ENCODE measurements around the gene TRAM2.

Gene TRAM2, protein sequence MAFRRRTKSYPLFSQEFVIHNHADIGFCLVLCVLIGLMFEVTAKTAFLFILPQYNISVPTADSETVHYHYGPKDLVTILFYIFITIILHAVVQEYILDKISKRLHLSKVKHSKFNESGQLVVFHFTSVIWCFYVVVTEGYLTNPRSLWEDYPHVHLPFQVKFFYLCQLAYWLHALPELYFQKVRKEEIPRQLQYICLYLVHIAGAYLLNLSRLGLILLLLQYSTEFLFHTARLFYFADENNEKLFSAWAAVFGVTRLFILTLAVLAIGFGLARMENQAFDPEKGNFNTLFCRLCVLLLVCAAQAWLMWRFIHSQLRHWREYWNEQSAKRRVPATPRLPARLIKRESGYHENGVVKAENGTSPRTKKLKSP

GRCh38 chr6:52577022-52577777 lies at the start of gene TRAM2:
TRAM2 (minus strand) TSS chr6:52577060; CDS start chr6:52576915, 145 bp downstream.
- FAIRE-seq (no peak), DNase-seq (ENCODE audit: insufficient read length, low spot score) (peak; percentile 77)
- TF ChIP-seq POLR2A (IDR thresholded peaks at IDR 0.05; ENCODE audit: low read depth, low read length), result peak; percentile 82

DNA sequence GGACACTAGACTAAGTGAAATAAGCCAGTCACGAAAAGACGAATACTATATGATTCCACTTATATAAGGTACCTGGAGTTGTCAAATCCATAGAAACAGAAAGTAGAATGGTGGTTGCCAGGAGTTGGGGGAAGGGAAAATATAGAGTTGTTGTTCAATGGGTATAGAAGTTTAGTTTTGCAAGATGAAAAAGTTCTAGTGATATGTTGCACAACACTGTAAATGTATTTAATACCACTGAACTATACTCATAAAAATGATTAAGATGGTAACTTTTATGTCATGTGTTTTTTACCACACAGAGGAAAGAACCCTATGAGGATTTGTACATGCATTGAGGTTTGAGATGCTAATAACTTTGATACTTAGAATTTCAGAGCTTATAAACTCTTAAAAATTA lies 46.0 kb upstream of the TRAM2 start:
- no peak for DNase-seq (ENCODE audit: insufficient read length, low spot score)
- peak; percentile 58 for FAIRE-seq
- TF ChIP-seq POLR2A (IDR thresholded peaks at IDR 0.05; ENCODE audit: low read depth, low read length), result no peak

- no peak for TF ChIP-seq POLR2A (IDR thresholded peaks at IDR 0.05; ENCODE audit: low read depth, low read length)
- FAIRE-seq, result no peak
Observed at GRCh38 chr6:52621631-52622030, 44.8 kb upstream of the TRAM2 start.

GRCh38 chr6:52620906-52621190 lies 44.0 kb upstream of the TRAM2 start:
- TF ChIP-seq POLR2A (IDR thresholded peaks at IDR 0.05; ENCODE audit: low read depth, low read length), result no peak
- FAIRE-seq (no peak), DNase-seq (ENCODE audit: insufficient read length, low spot score) (no peak)

More at GRCh38 chr6:52621631-52622030, 44.8 kb upstream of the TRAM2 start:
- no peak for DNase-seq (ENCODE audit: insufficient read length, low spot score)

DNA sequence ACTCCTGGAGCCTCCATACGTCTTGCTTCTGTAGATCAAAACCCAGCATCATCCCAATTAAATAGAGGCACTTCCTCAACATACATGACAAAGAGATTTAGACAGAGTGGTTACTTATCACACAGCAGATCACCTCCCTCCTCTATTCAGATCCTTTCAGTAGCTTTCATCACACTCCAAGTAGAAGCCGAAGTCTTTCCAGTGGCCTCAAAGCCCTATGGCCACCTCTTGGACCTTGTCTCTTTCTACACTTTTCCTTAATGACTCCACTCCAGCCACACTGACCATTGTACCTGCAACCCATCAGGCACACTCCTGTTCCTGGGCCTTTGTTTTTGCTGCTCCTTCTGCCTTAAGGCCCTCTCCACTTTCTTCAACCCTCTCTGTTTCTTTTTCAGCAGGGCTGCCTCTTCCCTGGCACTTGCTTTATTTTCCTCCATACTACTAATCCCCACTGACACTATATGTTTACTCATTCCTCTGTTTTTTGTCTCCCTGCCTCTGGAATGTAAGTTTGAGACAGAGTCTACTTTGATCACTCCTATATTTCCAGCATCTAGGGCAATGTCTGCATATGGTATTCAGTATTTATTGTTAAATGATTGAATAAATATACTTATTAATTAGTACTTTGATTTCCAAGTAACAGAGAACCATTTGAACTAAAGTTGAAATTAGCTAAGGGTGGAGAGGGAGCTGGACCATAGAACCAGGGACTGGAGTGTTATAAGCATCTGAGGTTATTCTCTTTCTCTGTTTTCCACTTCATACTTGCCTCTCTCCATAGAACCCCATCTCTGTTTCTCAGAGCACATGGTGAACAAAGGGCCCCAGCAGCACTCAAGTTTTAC lies 43.4 kb upstream of the TRAM2 start:
- no peak for FAIRE-seq
- TF ChIP-seq POLR2A (IDR thresholded peaks at IDR 0.05; ENCODE audit: low read depth, low read length), result no peak
- DNase-seq (ENCODE audit: insufficient read length, low spot score), result no peak

DNA sequence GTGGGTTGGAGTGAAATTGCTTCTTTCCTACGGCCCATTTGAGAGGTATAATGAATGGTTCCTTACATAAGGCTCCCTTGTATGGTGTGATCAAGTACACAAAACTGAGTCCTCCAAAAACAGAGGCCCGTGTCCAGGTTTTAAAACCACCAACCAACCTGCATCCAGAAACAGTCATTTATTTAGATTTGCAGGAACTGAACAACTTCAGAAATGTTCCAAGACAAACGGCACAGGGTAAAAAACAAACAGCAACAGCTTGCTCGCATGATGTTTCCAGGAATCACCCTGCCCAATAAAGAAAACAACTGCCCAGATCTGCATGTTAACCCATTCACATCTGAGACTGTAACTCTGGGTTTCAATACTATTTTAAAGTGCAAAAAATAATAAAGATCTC lies 40.2 kb upstream of the TRAM2 start:
- DNase-seq (ENCODE audit: insufficient read length, low spot score) (no peak), FAIRE-seq (peak; percentile 69)
- TF ChIP-seq POLR2A (IDR thresholded peaks at IDR 0.05; ENCODE audit: low read depth, low read length), result no peak

- no peak for TF ChIP-seq POLR2A (IDR thresholded peaks at IDR 0.05; ENCODE audit: low read depth, low read length)
- FAIRE-seq (no peak), DNase-seq (ENCODE audit: insufficient read length, low spot score) (no peak)
Observed at GRCh38 chr6:52616059-52616690, 39.3 kb upstream of the TRAM2 start.

- TF ChIP-seq POLR2A (IDR thresholded peaks at IDR 0.05; ENCODE audit: low read depth, low read length), result no peak
- no peak for FAIRE-seq
- no peak for DNase-seq (ENCODE audit: insufficient read length, low spot score)
Observed at GRCh38 chr6:52612336-52613054, 35.6 kb upstream of the TRAM2 start.

DNA sequence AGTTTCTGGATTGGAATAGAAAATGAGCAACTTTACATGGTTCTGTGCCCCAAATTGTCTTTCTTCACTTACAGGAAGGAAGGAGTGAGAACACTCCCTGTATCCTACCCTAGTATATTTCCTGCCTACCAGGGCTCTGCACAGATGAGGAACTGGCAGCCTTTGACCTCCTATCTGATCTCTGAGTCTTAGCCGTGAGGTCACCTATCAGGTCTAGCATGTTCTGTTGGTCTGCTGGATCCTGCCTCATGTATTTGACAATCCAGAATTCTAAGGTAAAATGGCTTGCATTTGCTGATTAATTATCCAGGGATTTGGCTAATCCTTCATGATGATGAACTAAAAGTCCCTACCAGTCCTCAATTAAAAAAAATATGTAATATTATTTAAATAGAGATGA lies 35.0 kb upstream of the TRAM2 start:
- DNase-seq (ENCODE audit: insufficient read length, low spot score) (no peak), FAIRE-seq (no peak)
- TF ChIP-seq POLR2A (IDR thresholded peaks at IDR 0.05; ENCODE audit: low read depth, low read length), result no peak

GRCh38 chr6:52610745-52611355 lies 34.0 kb upstream of the TRAM2 start:
- TF ChIP-seq POLR2A (IDR thresholded peaks at IDR 0.05; ENCODE audit: low read depth, low read length), result no peak
- DNase-seq (ENCODE audit: insufficient read length, low spot score) (no peak), FAIRE-seq (no peak)

DNA sequence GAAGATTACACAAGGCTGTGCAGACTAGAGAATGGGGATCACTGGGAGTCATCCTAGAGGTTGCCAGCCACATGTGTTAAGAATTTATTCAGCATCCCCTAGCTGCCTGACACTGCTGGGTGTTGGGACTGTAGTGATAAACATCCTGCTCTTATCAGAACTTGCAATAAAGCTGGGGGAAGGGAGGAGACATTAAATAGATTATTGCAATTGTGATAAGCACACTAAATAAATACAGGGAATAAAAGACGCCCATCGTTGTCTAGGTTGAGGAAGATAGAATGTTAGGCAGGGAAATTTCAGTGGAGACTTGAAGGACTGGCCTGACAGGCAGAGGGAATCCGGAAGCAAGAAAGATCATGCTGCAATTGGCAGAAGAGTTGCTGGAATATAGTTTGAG lies 33.2 kb upstream of the TRAM2 start:
- FAIRE-seq, result no peak
- no peak for TF ChIP-seq POLR2A (IDR thresholded peaks at IDR 0.05; ENCODE audit: low read depth, low read length)
- no peak for DNase-seq (ENCODE audit: insufficient read length, low spot score)

- FAIRE-seq (no peak), DNase-seq (ENCODE audit: insufficient read length, low spot score) (no peak)
- no peak for TF ChIP-seq POLR2A (IDR thresholded peaks at IDR 0.05; ENCODE audit: low read depth, low read length)
Observed at GRCh38 chr6:52605610-52606185, 28.8 kb upstream of the TRAM2 start.

Data from H54 (cell line).